Kidney tubule cell (primary cell): ENCODE results near the gene FFAR1.
A peak's percentile ranks its signal among the peaks of the same experiment; 100 is the strongest.

ENCODE experiments used
- DNase-seq: peaks from one replicate; pipeline ENCODE4 v3.0.0-alpha.2; 2018; ENCODE audit warnings: low spot score

Gene FFAR1

DNA sequence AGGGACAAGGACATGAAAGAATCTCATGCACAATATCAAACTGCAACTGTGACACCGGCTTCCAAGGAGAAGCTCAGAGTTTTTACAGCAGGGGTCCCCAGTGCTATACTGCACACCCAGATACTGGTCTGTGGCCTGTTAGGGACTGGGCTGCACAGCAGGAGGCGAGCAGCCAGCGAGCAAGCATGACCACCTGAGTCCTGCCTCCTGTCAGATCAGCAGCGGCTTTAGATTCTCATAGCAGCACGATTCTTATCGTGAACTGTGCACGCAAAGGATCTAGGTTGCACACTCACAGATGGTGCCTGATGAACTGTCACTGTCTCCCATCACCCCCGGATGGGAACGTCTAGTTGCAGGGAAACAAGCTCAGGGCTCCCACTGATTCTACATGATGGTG, 31.8 kb upstream of the FFAR1 start:
- DNase-seq: no peak

DNA sequence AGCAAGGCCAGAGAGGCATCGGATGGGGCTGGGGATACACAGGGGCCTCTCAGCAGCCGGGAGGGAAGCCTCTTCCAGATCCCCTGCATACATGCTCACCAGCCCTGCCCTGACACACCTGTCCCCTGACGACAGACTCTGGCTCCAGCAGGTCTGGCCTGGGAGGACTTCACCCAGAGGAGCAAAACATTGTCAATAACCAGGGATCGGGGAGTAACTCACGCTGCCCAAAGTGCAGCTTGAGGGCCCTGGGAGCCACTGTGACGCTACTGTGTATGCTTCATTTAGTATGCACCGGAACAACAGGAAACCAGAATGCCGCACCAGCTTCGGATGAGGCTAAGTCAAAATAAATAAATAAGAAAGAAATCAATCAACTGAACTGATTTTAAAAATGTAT, 31.1 kb upstream of the FFAR1 start:
- DNase-seq: no peak

DNA sequence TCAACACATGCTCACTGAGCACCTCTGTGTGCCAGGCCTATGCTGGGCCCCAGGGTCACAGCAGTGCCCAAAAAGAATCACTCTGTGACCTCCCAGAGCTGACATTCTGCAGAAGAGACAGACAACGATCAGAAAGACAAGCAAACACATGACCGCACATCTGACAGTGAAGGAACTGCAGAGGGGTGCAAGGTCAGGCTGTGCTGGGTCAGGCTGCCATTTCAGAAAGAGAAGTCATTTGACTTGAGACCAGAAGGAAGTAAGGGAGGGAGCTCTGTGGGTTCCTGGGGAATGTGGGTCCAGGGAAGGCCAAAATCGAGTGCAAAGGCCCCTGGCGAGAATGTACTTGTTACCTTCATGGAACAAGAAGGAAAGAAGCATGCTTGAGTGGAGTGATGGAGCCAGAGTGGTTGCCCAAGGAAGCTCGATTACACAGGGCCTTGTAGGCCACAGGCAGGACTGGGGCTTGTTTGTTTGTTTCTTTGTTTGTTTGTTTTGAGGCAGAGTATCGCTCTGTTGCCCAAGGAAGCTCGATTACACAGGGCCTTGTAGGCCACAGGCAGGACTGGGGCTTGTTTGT, 30.1 kb upstream of the FFAR1 start:
- DNase-seq: no peak

DNA sequence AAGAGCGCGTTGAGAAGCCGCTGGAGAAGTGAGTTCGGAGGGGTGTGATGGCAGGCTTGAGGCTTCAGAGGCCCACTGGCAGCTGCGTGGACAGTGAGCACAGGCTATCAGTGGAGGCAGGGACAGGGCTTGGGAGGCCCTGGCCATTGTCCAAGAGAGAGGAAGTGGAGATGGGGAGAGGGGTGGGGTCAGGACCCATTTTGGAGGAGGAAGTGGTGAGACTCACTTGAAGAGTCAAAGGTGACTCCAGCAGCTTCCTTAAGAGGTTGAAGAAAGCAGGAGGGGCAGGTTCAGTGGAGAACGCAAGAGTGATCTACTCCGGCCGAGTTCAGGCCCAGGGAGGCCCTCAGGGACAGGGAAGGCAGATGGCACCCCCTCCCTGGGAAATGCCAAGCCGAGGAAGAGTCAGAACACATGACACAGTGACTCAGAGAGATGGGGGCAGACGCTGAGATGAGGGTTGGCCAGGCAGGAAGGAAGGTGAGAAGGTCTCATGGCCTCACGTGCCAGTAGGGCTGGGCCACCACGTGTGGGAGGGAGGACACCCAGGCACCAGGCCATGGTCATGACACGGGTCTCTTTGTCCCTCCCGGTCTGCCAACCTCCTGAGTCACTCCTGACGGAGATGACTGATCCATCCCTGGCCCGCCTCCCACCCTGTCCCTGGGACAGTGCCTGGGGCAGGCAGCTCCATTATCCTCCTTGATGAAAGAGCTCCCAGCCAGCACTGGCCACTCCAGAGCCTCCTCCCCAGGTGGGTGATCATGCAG, 28.8 kb upstream of the FFAR1 start:
- peak; percentile 98 for DNase-seq

- no peak for DNase-seq
These were observed 27.5 kb upstream of the FFAR1 start for GRCh38 chr19:35320065-35320713.

GRCh38 chr19:35321291-35321690, 26.4 kb upstream of the FFAR1 start:
- DNase-seq: no peak

DNA sequence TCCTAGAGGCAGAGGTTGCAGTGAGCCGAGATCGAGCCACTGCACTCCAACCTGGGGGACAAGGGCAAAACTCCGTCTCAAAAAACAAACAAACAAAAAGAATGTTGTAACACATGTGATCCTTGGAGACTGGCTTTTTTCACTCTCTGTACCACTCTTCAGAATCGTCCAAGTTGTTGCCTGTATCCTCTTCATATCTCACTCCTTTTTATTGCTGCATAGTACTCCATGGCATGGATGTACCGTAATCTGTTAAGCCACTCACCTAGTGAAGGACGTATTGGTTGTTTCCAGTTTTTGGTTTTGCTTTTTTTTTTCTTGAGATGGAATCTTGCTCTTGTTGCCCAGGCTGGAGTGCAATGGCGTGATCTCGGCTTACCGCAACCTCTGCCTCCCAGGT, 25.7 kb upstream of the FFAR1 start:
- no peak for DNase-seq

GRCh38 chr19:35327642-35328041, 20.1 kb upstream of the FFAR1 start:
- no peak for DNase-seq

DNA sequence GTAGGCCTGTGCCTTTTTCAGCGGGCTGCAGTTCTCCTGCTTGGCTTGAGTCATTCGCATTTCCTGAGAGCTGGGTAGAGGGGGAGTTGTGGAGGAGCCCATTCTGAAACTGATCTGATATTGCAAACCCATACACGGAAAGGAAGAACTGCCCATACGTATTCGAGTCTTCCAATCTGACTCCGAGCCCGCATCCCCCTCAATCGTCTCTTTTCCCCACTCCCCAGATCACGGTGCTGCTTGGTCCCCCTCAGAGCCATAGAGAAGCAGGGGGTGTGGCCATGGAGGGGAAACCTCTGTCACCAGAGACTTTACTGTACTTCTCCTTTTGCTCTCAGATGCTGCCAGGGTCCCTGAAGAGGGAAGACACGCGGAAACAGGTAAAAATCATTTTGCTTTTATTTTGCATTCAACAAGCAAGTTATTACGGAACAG, 18.8 kb upstream of the FFAR1 start, which contains the start of gene CD22:
Gene CD22, plus strand, starts transcription at position 337 of the 435 bp plus-strand sequence. CDS start 2,854 bp downstream, outside the sequence.
- no peak for DNase-seq

- no peak for DNase-seq
These were observed 18.4 kb upstream of the FFAR1 start for GRCh38 chr19:35329323-35329722.

GRCh38 chr19:35330475-35330874, 17.2 kb upstream of the FFAR1 start:
- DNase-seq: no peak

DNA sequence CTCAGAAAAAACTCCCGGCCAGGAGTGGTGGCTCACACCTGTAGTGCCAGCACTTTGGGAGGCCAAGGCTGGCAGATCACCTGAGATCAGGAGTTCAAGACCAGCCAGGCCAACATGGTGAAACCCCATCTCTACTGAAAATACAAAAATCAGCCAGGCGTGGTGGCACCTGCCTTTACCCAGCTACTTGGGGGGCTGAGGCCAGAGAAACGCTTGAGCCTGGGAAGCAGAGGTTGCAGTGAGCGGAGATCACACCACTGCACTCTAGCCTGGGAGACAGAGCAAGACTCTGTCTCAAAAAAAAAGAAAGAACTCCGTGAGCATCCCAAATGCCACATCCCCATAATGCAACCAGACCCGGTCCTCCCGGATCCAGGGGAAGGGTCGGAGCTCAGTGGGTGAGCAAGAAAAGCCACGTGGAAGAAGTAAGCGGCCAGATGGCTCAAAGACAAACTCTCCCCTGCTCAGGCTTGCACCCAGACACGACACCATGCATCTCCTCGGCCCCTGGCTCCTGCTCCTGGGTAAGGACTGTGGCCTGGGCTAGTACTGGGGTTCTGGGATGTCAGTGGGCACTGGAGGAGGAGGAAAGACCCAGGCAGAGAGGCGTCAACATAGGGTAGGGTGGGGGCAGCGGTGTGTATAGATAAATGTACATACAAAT, 16.0 kb upstream of the FFAR1 start:
- DNase-seq: no peak

DNA sequence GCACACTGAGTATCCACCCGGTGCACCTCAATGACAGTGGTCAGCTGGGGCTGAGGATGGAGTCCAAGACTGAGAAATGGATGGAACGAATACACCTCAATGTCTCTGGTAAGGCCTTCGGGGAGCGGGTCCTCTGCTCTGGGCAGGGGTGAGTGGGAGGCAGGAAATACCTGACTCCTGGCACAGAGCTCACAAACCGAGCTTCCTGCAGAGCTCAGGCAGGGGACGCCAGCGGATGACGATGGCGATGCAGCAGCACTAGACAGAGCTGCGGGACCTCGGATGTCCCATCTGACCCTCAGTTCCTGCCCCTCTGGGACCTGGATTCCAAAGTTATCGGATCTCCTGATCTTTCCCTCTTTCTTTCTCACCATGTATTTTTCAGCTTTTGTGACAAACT, 14.9 kb upstream of the FFAR1 start:
- DNase-seq: no peak

DNA sequence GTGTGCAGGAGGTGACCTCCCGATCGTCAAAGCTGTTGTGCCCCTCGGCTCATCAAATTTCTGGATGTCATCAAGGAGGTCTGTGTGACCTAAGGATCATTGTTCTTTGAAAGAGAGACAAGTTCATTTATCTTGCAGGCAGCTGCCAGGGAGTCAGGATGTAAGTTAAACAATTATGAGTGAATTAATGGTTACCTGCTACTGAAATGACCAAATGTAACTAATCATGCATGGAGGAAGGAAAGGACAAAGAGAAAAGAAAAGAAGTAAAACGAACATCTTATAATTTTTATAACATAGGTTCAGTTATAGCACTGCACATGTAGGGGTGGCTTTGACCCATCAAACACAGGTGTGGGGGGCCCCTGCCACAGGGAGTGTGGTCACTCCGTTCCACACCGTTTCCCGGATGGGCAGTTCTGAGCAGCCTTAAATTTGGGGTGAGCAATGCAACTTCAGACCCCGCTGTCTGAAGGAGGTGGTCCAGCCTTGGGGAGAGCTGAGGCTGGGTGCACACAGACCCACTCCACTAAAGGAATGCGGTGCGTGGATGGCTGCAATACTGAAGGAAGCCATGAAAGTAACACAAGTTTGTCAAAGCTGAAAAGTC, 13.5 kb upstream of the FFAR1 start:
- DNase-seq: no peak

DNA sequence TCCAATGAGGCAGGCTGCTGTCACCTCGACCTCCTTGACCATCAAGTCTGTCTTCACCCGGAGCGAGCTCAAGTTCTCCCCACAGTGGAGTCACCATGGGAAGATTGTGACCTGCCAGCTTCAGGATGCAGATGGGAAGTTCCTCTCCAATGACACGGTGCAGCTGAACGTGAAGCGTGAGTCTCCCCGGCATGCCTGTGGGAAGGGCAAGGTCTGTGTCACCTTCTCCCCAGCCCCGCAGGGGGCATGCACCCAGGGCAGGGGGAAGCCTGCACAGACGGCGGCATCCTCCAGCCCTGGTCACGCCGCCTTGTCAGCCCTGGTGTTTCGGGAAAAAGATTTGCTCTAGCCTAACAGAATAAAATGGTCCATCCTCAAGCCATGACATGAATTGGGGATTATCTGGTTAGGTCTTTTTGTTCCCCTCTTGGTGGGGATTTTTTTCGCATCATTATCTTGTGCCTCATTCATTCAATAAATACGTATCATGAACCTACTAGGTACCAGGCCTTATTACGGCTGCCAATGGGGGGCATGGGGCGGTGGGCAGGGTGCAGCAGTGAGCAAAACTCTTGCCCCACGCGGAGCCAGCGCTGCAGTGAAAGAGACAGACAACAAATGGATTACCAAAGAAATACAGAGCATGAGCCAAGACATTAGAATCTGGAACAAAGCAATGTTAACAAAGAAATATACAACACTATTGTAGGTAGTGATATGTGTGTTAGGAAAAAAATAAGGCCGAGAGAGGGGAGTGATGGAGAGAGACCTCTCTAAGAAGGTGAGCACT, 11.3 kb upstream of the FFAR1 start:
- peak; percentile 22 for DNase-seq

DNA sequence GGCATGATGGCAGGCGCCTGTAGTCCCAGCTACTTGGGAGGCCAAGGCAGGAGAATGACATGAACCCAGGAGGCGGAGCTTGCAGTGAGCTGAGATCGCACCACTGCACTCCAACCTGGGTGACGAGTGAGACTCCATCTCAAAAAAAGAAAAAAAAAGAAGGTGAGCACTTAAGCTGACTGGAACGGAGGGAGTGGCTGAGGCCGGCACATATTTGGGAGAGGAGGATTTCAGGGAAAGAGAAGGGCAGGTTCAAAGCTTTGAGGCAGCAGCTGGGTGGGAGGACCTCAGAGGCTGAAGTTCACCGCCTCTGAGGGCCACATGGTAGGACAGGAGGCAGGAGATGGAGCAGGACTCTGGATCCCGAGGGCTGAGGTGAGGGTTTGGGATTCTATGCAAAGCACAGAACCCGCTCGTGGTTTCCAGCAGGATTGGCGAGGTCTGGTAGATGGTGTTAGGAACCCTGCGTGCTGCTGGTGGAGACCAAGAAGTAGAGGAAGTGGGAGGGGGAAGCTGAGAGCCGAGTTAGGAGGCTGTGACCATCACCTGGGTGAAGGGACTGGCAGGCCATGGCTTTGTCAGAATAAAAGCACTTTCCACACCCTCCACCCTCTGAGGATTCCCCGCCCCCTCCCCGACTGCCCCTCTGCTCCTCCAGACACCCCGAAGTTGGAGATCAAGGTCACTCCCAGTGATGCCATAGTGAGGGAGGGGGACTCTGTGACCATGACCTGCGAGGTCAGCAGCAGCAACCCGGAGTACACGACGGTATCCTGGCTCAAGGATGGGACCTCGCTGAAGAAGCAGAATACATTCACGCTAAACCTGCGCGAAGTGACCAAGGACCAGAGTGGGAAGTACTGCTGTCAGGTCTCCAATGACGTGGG, 10.4 kb upstream of the FFAR1 start:
- DNase-seq: no peak

GRCh38 chr19:35337984-35338296, 9.8 kb upstream of the FFAR1 start:
- no peak for DNase-seq

- DNase-seq: no peak
These were observed 7.3 kb upstream of the FFAR1 start for GRCh38 chr19:35340431-35340830.

DNA sequence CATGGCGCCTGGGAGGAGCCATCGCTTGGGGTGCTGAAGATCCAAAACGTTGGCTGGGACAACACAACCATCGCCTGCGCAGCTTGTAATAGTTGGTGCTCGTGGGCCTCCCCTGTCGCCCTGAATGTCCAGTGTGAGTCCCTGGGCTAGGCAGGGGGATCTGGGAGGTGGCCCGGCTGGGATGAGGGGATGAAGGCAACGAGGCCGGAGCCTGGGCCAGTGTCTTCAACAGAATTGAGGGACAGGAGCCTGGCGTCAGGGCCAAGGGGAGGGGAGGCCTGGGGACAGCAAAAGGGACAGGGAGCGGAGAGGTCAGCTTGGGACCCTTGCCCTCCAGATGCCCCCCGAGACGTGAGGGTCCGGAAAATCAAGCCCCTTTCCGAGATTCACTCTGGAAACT, 6.7 kb upstream of the FFAR1 start:
- no peak for DNase-seq

DNA sequence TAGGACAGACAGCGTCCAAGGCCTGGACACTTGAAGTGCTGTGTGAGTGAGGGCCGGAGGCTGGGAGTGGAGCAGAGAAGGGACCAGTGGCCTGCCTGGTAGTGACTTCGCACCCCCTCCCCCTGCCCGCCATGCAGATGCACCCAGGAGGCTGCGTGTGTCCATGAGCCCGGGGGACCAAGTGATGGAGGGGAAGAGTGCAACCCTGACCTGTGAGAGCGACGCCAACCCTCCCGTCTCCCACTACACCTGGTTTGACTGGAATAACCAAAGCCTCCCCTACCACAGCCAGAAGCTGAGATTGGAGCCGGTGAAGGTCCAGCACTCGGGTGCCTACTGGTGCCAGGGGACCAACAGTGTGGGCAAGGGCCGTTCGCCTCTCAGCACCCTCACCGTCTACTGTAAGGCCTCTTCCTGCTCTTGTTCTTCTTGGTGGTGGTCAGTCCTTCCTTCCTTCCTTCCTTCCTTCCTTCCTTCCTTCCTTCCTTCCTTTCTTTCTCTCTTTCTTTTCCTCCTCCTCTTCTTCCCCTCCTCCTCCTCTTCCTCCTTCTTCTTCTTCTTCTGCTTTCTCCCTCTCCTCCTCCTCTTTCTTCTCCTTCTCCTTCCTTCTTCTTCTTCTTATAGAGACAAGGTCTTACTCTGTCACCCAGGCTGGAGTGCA, 6.0 kb upstream of the FFAR1 start:
- DNase-seq: no peak
